ENCODE measurements around the gene ABI3.

GRCh38 chr17:49183801-49184200 is 26.7 kb upstream of the ABI3 start:
- TF ChIP-seq CTCF (IDR thresholded peaks at IDR 0.05) = no peak
- no peak for TF ChIP-seq POLR2A (IDR thresholded peaks at IDR 0.05)
